CD14-positive monocyte (primary cell): ENCODE results near the gene CAPN8. TPM values are rescaled to one million over a fixed set of nuclear protein-coding genes. Genes with fewer than 3 reads are reported as not detected.

Experiments
- DNase-seq, 3 donors: peaks; one replicate each; pipeline ENCODE4 v3.0.0-alpha.2; 2011 to 2022
- H2AFZ ChIP-seq: 2 replicates; pipeline ENCODE4 v1.6.0; 2012; ENCODE audit warnings: mild to moderate bottlenecking, low read depth, low read length, inconsistent platforms; ENCODE audit not compliant: insufficient read depth, poor library complexity, severe bottlenecking
- H3K27ac ChIP-seq, 2 donors: 1 replicate in 1 of 2; 2 replicates in 1 of 2; pipeline ENCODE4 v1.5.1; 2012 to 2013; ENCODE audit warnings: low read length in 2 of 2, control low read depth in 1 of 2, inconsistent platforms in 1 of 2, low read depth in 1 of 2, mild to moderate bottlenecking in 1 of 2
- H3K27me3 ChIP-seq, 2 donors: one replicate each; pipeline versions ENCODE4 v1.6.0 to v1.6.1; 2011 to 2013; ENCODE audit warnings: low read length in 2 of 2; ENCODE audit not compliant: control insufficient read depth in 2 of 2, insufficient read depth in 2 of 2
- H3K36me3 ChIP-seq, 2 donors: replicated peaks in 1 of 2; 1 replicate in 1 of 2; 2 replicates in 1 of 2; pipeline versions ENCODE4 v1.5.1 to v1.6.1; 2012 to 2013; ENCODE audit warnings: low read length in 2 of 2, control low read depth in 1 of 2, inconsistent platforms in 1 of 2, mild to moderate bottlenecking in 1 of 2; ENCODE audit not compliant: insufficient read depth in 2 of 2, control insufficient read depth in 1 of 2
- H3K4me1 ChIP-seq, 2 donors: 1 replicate in 1 of 2; 2 replicates in 1 of 2; pipeline versions ENCODE4 v1.5.1 to v1.6.1; 2012 to 2013; ENCODE audit warnings: low read length in 2 of 2, control low read depth in 1 of 2, inconsistent platforms in 1 of 2, mild to moderate bottlenecking in 1 of 2, moderate library complexity in 1 of 2; ENCODE audit not compliant: insufficient read depth in 2 of 2, control insufficient read depth in 1 of 2
- H3K4me2 ChIP-seq: replicated peaks from 2 replicates; pipeline ENCODE3; 2012; ENCODE audit warnings: low read length, moderate library complexity, mild to moderate bottlenecking; ENCODE audit not compliant: poor library complexity, severe bottlenecking; ENCODE audit errors: extremely low read depth
- H3K4me3 ChIP-seq, 3 experiments: fragments of 200-600 bp in 1 of 3; sonication (generic) in 1 of 3; replicated peaks in 1 of 3; 1 replicate in 2 of 3; 2 replicates in 1 of 3; pipeline ENCODE4 v1.5.1; 2011 to 2013; ENCODE audit warnings: low read length in 3 of 3, mild to moderate bottlenecking in 3 of 3, control low read depth in 2 of 3, low read depth in 2 of 3, inconsistent platforms in 1 of 3, moderate library complexity in 1 of 3
- H3K79me2 ChIP-seq: 2 replicates; pipeline ENCODE4 v1.6.0; 2012; ENCODE audit warnings: mild to moderate bottlenecking, control low read depth, inconsistent platforms, low read length, moderate library complexity; ENCODE audit not compliant: insufficient read depth
- H3K9ac ChIP-seq: 2 replicates; pipeline ENCODE4 v1.6.0; 2017; ENCODE audit warnings: low read length, mild to moderate bottlenecking; ENCODE audit not compliant: insufficient read depth, poor library complexity, severe bottlenecking
- H3K9me3 ChIP-seq, 2 donors: replicated peaks in 1 of 2; 1 replicate in 1 of 2; 2 replicates in 1 of 2; pipeline versions ENCODE4 v1.5.1 to v1.6.1; 2012 to 2013; ENCODE audit warnings: low read length in 2 of 2, control low read depth in 1 of 2; ENCODE audit not compliant: control insufficient read depth in 1 of 2, insufficient read depth in 1 of 2
- H4K20me1 ChIP-seq: 2 replicates; pipeline ENCODE4 v1.6.0; 2012; ENCODE audit warnings: mild to moderate bottlenecking, low read length, control low read depth, moderate library complexity; ENCODE audit not compliant: insufficient read depth
- H3K27ac Mint-ChIP-seq, 7 donors: one replicate each; pipeline ENCODE4 v1.8.0; 2020; ENCODE audit warnings: mild to moderate bottlenecking in 7 of 7, mixed read lengths in 7 of 7, moderate library complexity in 6 of 7, inconsistent platforms in 2 of 7
- H3K27me3 Mint-ChIP-seq, 3 donors: one replicate each; pipeline ENCODE4 v1.8.0; 2021 to 2022; ENCODE audit warnings: low read depth in 3 of 3, mild to moderate bottlenecking in 3 of 3, mixed read lengths in 3 of 3, moderate library complexity in 3 of 3, inconsistent platforms in 1 of 3
- H3K36me3 Mint-ChIP-seq, 2 donors: one replicate each; pipeline ENCODE4 v1.8.0; 2020; ENCODE audit warnings: mixed read lengths in 2 of 2, inconsistent platforms in 1 of 2, mild to moderate bottlenecking in 1 of 2
- H3K4me1 Mint-ChIP-seq: one replicate; pipeline ENCODE4 v1.8.0; 2020; ENCODE audit warnings: mild to moderate bottlenecking, mixed read lengths
- H3K4me3 Mint-ChIP-seq, 2 donors: one replicate each; pipeline ENCODE4 v1.8.0; 2020; ENCODE audit warnings: mild to moderate bottlenecking in 2 of 2, mixed read lengths in 2 of 2, moderate library complexity in 1 of 2
- H3K9me3 Mint-ChIP-seq, 7 donors: one replicate each; pipeline ENCODE4 v1.8.0; 2020 to 2022; ENCODE audit warnings: mixed read lengths in 7 of 7, mild to moderate bottlenecking in 6 of 7, moderate library complexity in 6 of 7, inconsistent platforms in 2 of 7
- WGBS: methylation state at CpG from one replicate; pipeline ENCODE4 v1.1.5; 2013; ENCODE audit warnings: missing lambda C conversion rate; ENCODE audit not compliant: insufficient coverage; 5-methylcytosine and 5-hydroxymethylcytosine counted together
- intact Hi-C, 2 donors: fragments of 100-400 bp; cut with micrococcal nuclease; formaldehyde crosslinking; loops; one replicate each; pipeline versions ENCODE4 v1.15.0 to v1.15.1; 2023
- polyA plus RNA-seq, 3 donors: library from polyadenylated mRNA; depleted of rRNA in 1 of 3; unstranded in 2 of 3; stranded (reverse) in 1 of 3; fragments of 300-500 nt in 2 of 3; fragments of >200 nt in 1 of 3; fragmentation: Illumina TruSeq in 2 of 3; gene quantifications; 1 replicate in 2 of 3; 2 replicates in 1 of 3; pipeline ENCODE4 v1.2.3, GENCODE V29; 2012 to 2021
- TF ChIP-seq, protein P1 (sequence below): fragments of 200-600 bp; IDR thresholded peaks from one replicate; pipeline ENCODE4 v1.8.0; 2022; ENCODE audit warnings: antibody characterized with exemption, mild to moderate bottlenecking

The CAPN8 gene
- polyA plus RNA-seq, 3 donors, result 0.40 TPM; not detected in 2

DNA sequence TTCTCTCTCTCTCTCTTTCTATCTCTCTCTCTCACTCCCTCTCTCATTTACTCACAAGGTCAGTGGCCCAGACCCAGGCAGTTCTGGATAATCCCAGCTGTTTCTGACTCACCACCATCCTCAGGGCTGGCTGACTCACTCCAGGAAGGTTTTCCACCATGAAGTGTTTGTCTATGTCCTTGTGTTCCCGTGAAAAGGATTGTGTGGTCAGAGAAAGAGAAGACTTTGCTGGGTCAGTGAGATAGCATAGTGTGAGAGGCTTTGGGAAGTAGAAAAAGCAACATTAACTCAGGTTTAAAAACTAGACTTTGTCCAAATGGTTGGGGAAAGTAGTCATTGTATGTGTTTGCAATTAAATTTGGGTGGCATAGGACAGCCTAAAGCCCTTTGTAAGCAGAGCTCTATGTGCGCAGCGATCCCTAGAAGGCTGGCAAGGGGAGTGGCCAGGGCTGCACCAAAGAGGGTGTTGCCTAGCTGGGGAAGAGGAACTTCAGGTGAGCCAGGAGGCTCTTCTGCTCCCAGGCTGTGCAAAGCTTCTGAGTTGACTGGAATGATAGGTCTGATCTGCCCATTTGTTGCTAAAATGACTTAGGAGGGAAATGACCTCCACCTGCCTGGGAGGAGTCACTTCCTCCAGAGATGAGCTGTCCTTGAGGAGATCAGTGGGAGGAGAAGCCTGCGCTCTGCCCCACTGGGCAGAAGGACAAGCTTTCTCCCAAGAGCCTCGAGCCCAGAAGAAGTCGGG, 41.9 kb upstream of the CAPN8 start:
- no peak overlapping the region for H3K4me3 Mint-ChIP-seq

DNA sequence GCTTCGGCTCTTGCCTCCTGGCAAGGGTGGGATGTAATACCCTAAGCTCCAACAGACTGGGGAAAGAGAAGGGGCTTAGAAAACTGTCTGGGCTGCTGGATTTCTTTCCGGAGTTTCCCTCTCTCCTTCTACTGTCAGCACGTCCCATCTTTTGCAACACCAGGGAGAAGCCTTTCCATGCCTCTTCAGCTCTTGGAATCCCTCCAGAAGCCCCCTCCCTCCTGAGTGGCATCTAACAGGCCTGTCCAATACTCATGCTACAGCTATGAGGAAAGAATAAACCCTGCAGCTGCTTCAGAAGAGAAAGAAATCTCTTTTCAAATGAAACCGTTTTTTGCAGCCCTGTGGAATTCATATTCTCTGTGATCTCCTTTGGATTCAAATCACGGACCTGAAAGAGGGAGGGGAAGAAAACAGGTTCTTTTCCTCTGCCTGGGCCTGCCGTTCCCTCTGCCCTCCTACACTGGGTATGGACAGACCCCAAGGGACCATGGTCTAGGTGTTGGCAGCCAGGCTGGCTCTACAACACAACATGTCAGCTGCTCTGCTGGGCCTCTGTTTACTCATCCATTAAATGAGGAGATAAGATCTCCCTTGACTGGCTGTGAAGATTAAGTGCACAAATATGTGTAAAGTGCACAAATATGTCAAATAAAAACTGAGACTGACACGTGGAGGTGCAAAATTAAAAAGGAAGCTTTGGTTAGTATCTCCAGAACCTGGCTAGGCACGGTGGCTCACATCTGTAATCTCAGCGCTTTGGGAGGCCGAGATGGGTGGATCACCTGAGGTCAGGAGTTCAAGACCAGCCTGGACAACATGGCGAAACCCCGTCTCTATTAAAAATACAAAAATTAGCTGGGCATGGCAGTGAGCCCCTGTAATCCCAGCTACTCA, 40.8 kb upstream of the CAPN8 start:
- Histone ChIP-seq H4K20me1 (no peaks in the 10 kb centered on the region), H3K79me2 (no peaks in the 10 kb centered on the region), H3K27ac (no peak overlapping the region), H3K9ac (no peak overlapping the region), H3K27me3 (no peaks in the 10 kb centered on the region), H3K36me3 (no peaks in the 10 kb centered on the region), H3K4me1 (peaks cover 6 to 10% of the 10 kb centered on the region in 2 donors), H2AFZ (no peak overlapping the region), H3K4me3 (no peak overlapping the region), H3K9me3 (no peaks in the 10 kb centered on the region), H3K4me2 (no peak overlapping the region)
- peaks cover 18% of the 10 kb centered on the region for H3K4me1 Mint-ChIP-seq
- no peak overlapping the region for H3K4me3 Mint-ChIP-seq
- H3K27ac Mint-ChIP-seq, result no peak overlapping the region
- intact Hi-C loops, result no loop called here
- TF ChIP-seq, protein P1, sequence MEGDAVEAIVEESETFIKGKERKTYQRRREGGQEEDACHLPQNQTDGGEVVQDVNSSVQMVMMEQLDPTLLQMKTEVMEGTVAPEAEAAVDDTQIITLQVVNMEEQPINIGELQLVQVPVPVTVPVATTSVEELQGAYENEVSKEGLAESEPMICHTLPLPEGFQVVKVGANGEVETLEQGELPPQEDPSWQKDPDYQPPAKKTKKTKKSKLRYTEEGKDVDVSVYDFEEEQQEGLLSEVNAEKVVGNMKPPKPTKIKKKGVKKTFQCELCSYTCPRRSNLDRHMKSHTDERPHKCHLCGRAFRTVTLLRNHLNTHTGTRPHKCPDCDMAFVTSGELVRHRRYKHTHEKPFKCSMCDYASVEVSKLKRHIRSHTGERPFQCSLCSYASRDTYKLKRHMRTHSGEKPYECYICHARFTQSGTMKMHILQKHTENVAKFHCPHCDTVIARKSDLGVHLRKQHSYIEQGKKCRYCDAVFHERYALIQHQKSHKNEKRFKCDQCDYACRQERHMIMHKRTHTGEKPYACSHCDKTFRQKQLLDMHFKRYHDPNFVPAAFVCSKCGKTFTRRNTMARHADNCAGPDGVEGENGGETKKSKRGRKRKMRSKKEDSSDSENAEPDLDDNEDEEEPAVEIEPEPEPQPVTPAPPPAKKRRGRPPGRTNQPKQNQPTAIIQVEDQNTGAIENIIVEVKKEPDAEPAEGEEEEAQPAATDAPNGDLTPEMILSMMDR, result no peak
- H3K36me3 Mint-ChIP-seq, result no peaks in the 10 kb centered on the region
- 83% methylated on average over 6 of the region's 12 CpGs for WGBS
- DNase-seq, result no peak
- H3K27me3 Mint-ChIP-seq, result peaks cover 8 to 12% (median 12%) of the 10 kb centered on the region in 3 donors
- peaks cover 0 to 5% (median 0%) of the 10 kb centered on the region in 7 donors for H3K9me3 Mint-ChIP-seq

More for the DNA sequence above, 41.9 kb upstream of the CAPN8 start:
- Mint-ChIP-seq H3K27me3 (peaks cover 8 to 12% (median 10%) of the 10 kb centered on the region in 3 donors), H3K9me3 (peaks cover 0 to 3% (median 0%) of the 10 kb centered on the region in 7 donors), H3K36me3 (no peaks in the 10 kb centered on the region), H3K4me1 (peaks cover 19% of the 10 kb centered on the region), H3K27ac (peak overlapping the region in 1 of 7 donors; percentile 20)
- WGBS, result 92% methylated on average over 5 of the region's 6 CpGs
- H3K36me3 ChIP-seq, result no peaks in the 10 kb centered on the region
- H4K20me1 ChIP-seq, result no peaks in the 10 kb centered on the region
- H3K9ac ChIP-seq, result no peak overlapping the region
- H3K27ac ChIP-seq, result no peak overlapping the region
- TF ChIP-seq, protein P1, result no peak
- intact Hi-C loops, result no loop called here
- H3K9me3 ChIP-seq, result no peaks in the 10 kb centered on the region
- no peaks in the 10 kb centered on the region for H3K27me3 ChIP-seq
- H2AFZ ChIP-seq, result no peak overlapping the region
- DNase-seq, result peak in 1 of 3 donors; percentile 73
- H3K4me1 ChIP-seq, result peaks cover 10 to 16% of the 10 kb centered on the region in 2 donors
- H3K4me2 ChIP-seq, result no peak overlapping the region
- H3K79me2 ChIP-seq, result peaks cover under 1% of the 10 kb centered on the region
- no peak overlapping the region for H3K4me3 ChIP-seq
